ENCODE data around the gene DBP. TPM values are rescaled to one million over a fixed set of nuclear protein-coding genes. Genes with fewer than 3 reads are reported as not detected.

The DBP gene
- total and polyA plus RNA-seq, 2 of the 13 experiments (the other 11 are each of a cell fraction or from before 2014, with no cell fraction given) = 1.7 to 5.8 TPM

GRCh38 chr19:48635263-48635965, 1.8 kb downstream of the DBP start (continued):
- TF ChIP-seq HDAC1 (CRISPR knock-in tag; IDR thresholded peaks at IDR 0.05) (peak; percentile 12), THRA (CRISPR knock-in tag; IDR thresholded peaks at IDR 0.05; ENCODE audit: borderline replicate concordance) (peak; percentile 42; the same call in 1 of the 2 replicates), KDM1A (CRISPR knock-in tag; IDR thresholded peaks at IDR 0.05) (no peak), YY1 (IDR thresholded peaks at IDR 0.05; ENCODE audit: insufficient read depth, insufficient replicate concordance, low read depth, low read length) (peak; percentile 24), ZNF18 (CRISPR knock-in tag; IDR thresholded peaks at IDR 0.05; ENCODE audit: insufficient replicate concordance) (no peak), STAT5B (CRISPR knock-in tag; IDR thresholded peaks at IDR 0.05) (no peak), ZNF124 (CRISPR knock-in tag; IDR thresholded peaks at IDR 0.05) (no peak), GTF3A (CRISPR knock-in tag; conservative IDR thresholded peaks at IDR 0.05) (no peak), RAD21 (CRISPR knock-in tag; IDR thresholded peaks at IDR 0.05) (0 out of 2 replicates have a peak, but pooled peaks have one; percentile 11), AHDC1 (CRISPR knock-in tag; IDR thresholded peaks at IDR 0.05; ENCODE audit: borderline replicate concordance) (no peak), AGO2 (optimal IDR thresholded peaks at IDR 0.05; ENCODE audit: low read depth, low read length) (no peak), GATAD2A (CRISPR knock-in tag; IDR thresholded peaks at IDR 0.05) (no peak), ZEB1 (IDR thresholded peaks at IDR 0.05; ENCODE audit: insufficient replicate concordance, low read depth) (no peak), ZNF737 (CRISPR knock-in tag; IDR thresholded peaks at IDR 0.05; ENCODE audit: borderline replicate concordance) (no peak), SYNCRIP (IDR thresholded peaks at IDR 0.05; ENCODE audit: insufficient read depth, low read depth, low read length) (no peak), ZNF234 (CRISPR knock-in tag; conservative IDR thresholded peaks at IDR 0.05) (no peak), ZNF563 (CRISPR knock-in tag; IDR thresholded peaks at IDR 0.05) (peak; percentile 64; the same call in 1 of the 2 replicates), NFIB (CRISPR knock-in tag; IDR thresholded peaks at IDR 0.05; ENCODE audit: borderline replicate concordance) (no peak), POLR2AphosphoS2 (IDR thresholded peaks at IDR 0.05; ENCODE audit: low read depth, low read length) (no peak)

Measured in HepG2 (cell line).